MCF 10A (cell line): ENCODE results near the gene TREML1. TPM values are rescaled to one million over a fixed set of nuclear protein-coding genes. Genes with fewer than 3 reads are reported as not detected.

ENCODE experiments used
- BruUV-seq: library from RNA; stranded (reverse); fragments of 400-500 nt; replicated peaks from 2 replicates; lab custom pipeline; 2021; lab: Mats Ljungman, UMichigan
- CTCF ChIA-PET: fragments of 300-600 bp; sonication (Branson Sonifier 250); formaldehyde crosslinking; extraction: SDS; loops from one replicate; lab custom pipeline; 2021; ENCODE audit warnings: antibody characterized with exemption, inconsistent platforms; lab: Yijun Ruan, JAX
- POLR2A ChIA-PET: fragments of 300-600, 350-650 bp; sonication (Branson Sonifier 250); formaldehyde crosslinking; extraction: SDS; loops from one replicate; lab custom pipeline; 2020; ENCODE audit warnings: antibody characterized with exemption, inconsistent platforms; lab: Yijun Ruan, JAX
- DNase-seq: peaks from one replicate; pipeline ENCODE4 v3.0.0-alpha.2; 2018; ENCODE audit not compliant: unreplicated experiment
- H3K27ac Mint-ChIP-seq: one replicate; pipeline ENCODE4 v1.8.0; 2022; ENCODE audit warnings: mild to moderate bottlenecking, low read depth, mixed read lengths; ENCODE audit not compliant: unreplicated experiment
- H3K27me3 Mint-ChIP-seq: one replicate; pipeline ENCODE4 v1.8.0; 2022; ENCODE audit warnings: mixed read lengths; ENCODE audit not compliant: insufficient read depth, unreplicated experiment
- H3K36me3 Mint-ChIP-seq: one replicate; pipeline ENCODE4 v1.8.0; 2022; ENCODE audit warnings: mild to moderate bottlenecking, moderate library complexity, mixed read lengths; ENCODE audit not compliant: insufficient read depth, unreplicated experiment
- H3K4me1 Mint-ChIP-seq: one replicate; pipeline ENCODE4 v1.8.0; 2022; ENCODE audit warnings: mixed read lengths; ENCODE audit not compliant: insufficient read depth, unreplicated experiment
- H3K4me3 Mint-ChIP-seq: one replicate; pipeline ENCODE4 v1.8.0; 2022; ENCODE audit warnings: mild to moderate bottlenecking, moderate library complexity, mixed read lengths; ENCODE audit not compliant: unreplicated experiment
- H3K9me3 Mint-ChIP-seq: one replicate; pipeline ENCODE4 v1.8.0; 2022; ENCODE audit warnings: mixed read lengths; ENCODE audit not compliant: unreplicated experiment
- CTCF ChIP-seq: fragments of 200-600 bp; IDR thresholded peaks from one replicate; pipeline ENCODE4 v1.8.0; 2022; ENCODE audit warnings: antibody characterized with exemption, mild to moderate bottlenecking; ENCODE audit not compliant: unreplicated experiment
- intact Hi-C: fragments of 100-400 bp; cut with micrococcal nuclease; formaldehyde crosslinking; loops from 2 replicates; pipeline ENCODE4 v1.14.1; 2022
- total RNA-seq: library from RNA; stranded (reverse); gene quantifications from 2 replicates; pipeline ENCODE4 v1.2.3, GENCODE V29; 2022

Gene TREML1
- total RNA-seq, 1 experiment from 2014 or later = not detected

- intact Hi-C loops = no loop called here
- no peaks in the 10 kb centered on the region for H3K27me3 Mint-ChIP-seq
- BruUV-seq = no TSS peak
- peaks cover 8% of the 10 kb centered on the region for H3K36me3 Mint-ChIP-seq
- H3K4me1 Mint-ChIP-seq = no peaks in the 10 kb centered on the region
- ChIA-PET CTCF (interaction anchor here (0.6 to 1.6 kb wide), 2 partner anchors 40 to 42 kb away, joined by 3 to 4 read pairs; no protein-coding TSS in a partner anchor), POLR2A (no interaction called here)
- H3K27ac Mint-ChIP-seq = no peak overlapping the region
- DNase-seq = no peak
- no peaks in the 10 kb centered on the region for H3K9me3 Mint-ChIP-seq
- no peak overlapping the region for H3K4me3 Mint-ChIP-seq
- TF ChIP-seq CTCF = no peak
These were observed 21.9 kb downstream of the TREML1 start for GRCh38 chr6:41132254-41132653.

GRCh38 chr6:41125282-41125681 is 28.9 kb downstream of the TREML1 start:
- CTCF ChIA-PET = interaction anchor here (0.5 to 1.1 kb wide), 4 partner anchors 10 to 789 kb away, joined by 3 to 4 read pairs (median 3); no protein-coding TSS in a partner anchor
- no TSS peak for BruUV-seq
- H3K4me3 Mint-ChIP-seq = no peak overlapping the region
- no peaks in the 10 kb centered on the region for H3K9me3 Mint-ChIP-seq
- H3K27ac Mint-ChIP-seq = no peak overlapping the region
- POLR2A ChIA-PET = no interaction called here
- H3K4me1 Mint-ChIP-seq = no peaks in the 10 kb centered on the region
- no peak for TF ChIP-seq CTCF
- H3K27me3 Mint-ChIP-seq = no peaks in the 10 kb centered on the region
- DNase-seq = no peak
- H3K36me3 Mint-ChIP-seq = peaks cover 10% of the 10 kb centered on the region
- intact Hi-C loops = no loop called here

GRCh38 chr6:41122918-41123317 is 31.2 kb downstream of the TREML1 start:
- CTCF ChIA-PET = no interaction called here
- intact Hi-C loops = no loop called here

GRCh38 chr6:41122373-41122772 is 31.8 kb downstream of the TREML1 start:
- peaks cover 6% of the 10 kb centered on the region for H3K36me3 Mint-ChIP-seq
- no TSS peak for BruUV-seq
- intact Hi-C loops = no loop called here
- no peak for TF ChIP-seq CTCF
- H3K27ac Mint-ChIP-seq = no peak overlapping the region
- ChIA-PET CTCF (no interaction called here), POLR2A (no interaction called here)
- no peaks in the 10 kb centered on the region for H3K4me1 Mint-ChIP-seq
- no peaks in the 10 kb centered on the region for H3K9me3 Mint-ChIP-seq
- no peaks in the 10 kb centered on the region for H3K27me3 Mint-ChIP-seq
- DNase-seq = no peak
- no peak overlapping the region for H3K4me3 Mint-ChIP-seq

More at GRCh38 chr6:41122918-41123317, 31.2 kb downstream of the TREML1 start:
- Mint-ChIP-seq H3K27ac (no peak overlapping the region), H3K4me1 (no peaks in the 10 kb centered on the region), H3K4me3 (no peak overlapping the region), H3K36me3 (peaks cover 6% of the 10 kb centered on the region), H3K27me3 (no peaks in the 10 kb centered on the region), H3K9me3 (no peaks in the 10 kb centered on the region)
- no TSS peak for BruUV-seq
- POLR2A ChIA-PET = no interaction called here
- no peak for TF ChIP-seq CTCF
- DNase-seq = no peak
